ENCODE results near the gene GFOD1.
"Not testable (repeated sequence)": the region's sequence is repeated elsewhere in the genome, so short reads cannot be mapped to it uniquely, and the experiment has no call there.

GFOD1 gene

GRCh38 chr6:13395272-13396237 lies 91.8 kb downstream of the GFOD1 start:
- no peak overlapping the region for H3K4me3 ChIP-seq
- peak overlapping the region in 3 of 21 experiments; percentile 9 to 39 (median 37) for H3K27ac ChIP-seq

- Histone ChIP-seq H3K27ac (no peak overlapping the region), H3K4me3 (no peak overlapping the region)
Measured at GRCh38 chr6:13392462-13392861, 94.9 kb downstream of the GFOD1 start.

- no peak overlapping the region for H3K27ac ChIP-seq
- H3K4me3 ChIP-seq: no peak overlapping the region
Measured at GRCh38 chr6:13391537-13391936, 95.9 kb downstream of the GFOD1 start.

- H3K4me3 ChIP-seq: no peak overlapping the region
- no peak overlapping the region for H3K27ac ChIP-seq
Measured at GRCh38 chr6:13390658-13391057, 96.7 kb downstream of the GFOD1 start.

DNA sequence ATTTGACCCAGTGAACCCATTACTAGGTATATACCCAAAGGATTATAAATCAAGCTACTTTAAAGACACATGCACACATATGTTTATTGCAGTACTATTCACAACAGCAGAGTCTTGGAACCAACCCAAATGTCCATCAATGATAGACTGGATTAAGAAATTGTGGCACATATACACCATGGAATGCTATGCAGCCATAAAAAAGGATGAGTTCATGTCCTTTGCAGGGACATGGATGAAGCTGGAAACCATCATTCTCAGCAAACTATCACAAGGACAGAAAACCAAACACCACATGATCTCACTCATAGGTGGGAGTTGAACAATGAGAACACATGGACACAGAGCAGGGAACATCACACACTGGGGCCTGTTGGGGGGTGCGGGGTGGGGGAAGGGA lies 98.2 kb downstream of the GFOD1 start:
- not testable (repeated sequence) for H3K4me3 ChIP-seq, H3K27ac ChIP-seq

DNA sequence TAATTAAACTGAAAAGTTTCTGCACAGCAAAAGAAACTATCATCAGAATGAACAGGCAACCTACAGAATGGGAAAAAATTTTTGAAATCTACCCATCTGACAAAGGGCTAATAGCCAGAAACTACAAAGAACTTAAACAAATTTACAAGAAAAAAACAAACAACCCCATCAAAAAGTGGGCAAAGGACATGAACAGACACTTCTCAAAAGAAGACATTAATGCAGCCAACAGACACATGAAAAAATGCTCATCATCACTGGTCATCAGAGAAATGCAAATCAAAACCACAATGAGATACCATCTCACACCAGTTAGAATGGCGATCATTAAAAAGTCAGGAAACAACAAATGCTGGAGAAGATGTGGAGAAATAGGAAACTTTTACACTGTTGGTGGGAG lies 98.6 kb downstream of the GFOD1 start:
- H3K4me3 ChIP-seq, H3K27ac ChIP-seq: not testable (repeated sequence)

GRCh38 chr6:13384966-13385365 lies 102.4 kb downstream of the GFOD1 start:
- no peak overlapping the region for H3K27ac ChIP-seq
- no peak overlapping the region for H3K4me3 ChIP-seq

- no peak overlapping the region for H3K27ac ChIP-seq
- no peak overlapping the region for H3K4me3 ChIP-seq
Measured at GRCh38 chr6:13384506-13384905, 102.9 kb downstream of the GFOD1 start.

DNA sequence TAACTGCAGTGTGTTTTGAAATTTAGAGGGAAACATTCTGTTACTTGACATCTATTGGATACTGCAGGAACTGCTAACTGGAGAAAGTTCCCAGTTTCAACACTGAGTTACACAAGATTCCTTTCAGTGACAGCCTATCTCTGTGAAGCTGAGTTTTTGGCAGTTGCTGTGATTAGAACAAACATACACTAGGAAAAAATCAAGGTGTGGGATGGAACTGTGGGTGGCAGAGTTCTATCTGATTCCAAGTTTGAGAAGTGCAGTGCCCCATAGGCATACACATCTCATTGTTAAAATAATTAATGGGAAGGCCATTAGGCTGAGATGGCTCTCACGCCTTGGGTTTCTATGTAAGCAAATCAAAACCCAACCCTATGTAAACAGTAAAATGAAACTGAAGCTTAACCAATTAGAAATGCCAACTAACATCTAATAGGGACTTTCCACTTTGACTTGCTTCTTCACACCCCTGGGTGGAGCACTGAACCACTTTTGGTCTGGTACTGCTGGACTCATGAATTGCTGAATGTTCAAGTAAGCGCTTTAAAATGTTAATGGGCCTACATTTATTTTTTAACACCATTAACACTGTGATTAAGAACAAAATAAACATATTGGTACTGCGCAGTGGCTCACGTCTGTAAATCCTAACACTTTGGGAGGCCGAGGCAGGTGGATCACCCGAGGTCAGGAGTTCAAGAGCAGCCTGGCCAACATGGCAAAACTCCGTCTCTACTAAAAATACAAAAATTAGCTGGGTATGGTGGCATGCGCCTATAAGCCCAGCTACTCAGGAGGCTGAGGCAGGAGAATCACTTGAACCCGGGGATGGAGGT lies 103.9 kb downstream of the GFOD1 start:
- Histone ChIP-seq H3K4me3 (no peak overlapping the region), H3K27ac (peak overlapping the region in 6 of 21 experiments; percentile 8 to 69 (median 36))

DNA sequence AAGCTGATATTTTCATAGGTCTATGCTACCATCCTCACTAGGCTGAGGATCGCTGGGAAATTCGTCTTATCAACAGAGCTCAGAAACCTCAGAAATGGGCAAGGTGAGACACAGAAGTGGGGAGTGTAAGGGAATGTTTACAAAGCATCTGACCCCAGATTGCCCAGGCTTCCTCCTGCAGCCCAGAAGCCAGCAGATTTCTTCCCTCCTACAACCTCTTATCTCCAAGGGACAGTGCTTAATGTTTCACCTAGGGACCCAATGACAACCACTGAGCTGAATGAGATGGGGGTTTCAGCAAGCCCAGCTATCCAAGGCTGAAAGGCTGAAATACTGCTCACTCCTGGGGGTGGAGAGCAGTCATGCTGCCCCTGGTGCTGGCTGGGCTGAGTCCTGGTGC lies 106.6 kb downstream of the GFOD1 start:
- H3K4me3 ChIP-seq: no peak overlapping the region
- H3K27ac ChIP-seq: peak overlapping the region in 1 of 21 experiments; percentile 55

- Histone ChIP-seq H3K4me3 (no peak overlapping the region), H3K27ac (peak overlapping the region in 2 of 21 experiments; percentile 6 to 57)
Measured at GRCh38 chr6:13378669-13379590, 108.5 kb downstream of the GFOD1 start.

DNA sequence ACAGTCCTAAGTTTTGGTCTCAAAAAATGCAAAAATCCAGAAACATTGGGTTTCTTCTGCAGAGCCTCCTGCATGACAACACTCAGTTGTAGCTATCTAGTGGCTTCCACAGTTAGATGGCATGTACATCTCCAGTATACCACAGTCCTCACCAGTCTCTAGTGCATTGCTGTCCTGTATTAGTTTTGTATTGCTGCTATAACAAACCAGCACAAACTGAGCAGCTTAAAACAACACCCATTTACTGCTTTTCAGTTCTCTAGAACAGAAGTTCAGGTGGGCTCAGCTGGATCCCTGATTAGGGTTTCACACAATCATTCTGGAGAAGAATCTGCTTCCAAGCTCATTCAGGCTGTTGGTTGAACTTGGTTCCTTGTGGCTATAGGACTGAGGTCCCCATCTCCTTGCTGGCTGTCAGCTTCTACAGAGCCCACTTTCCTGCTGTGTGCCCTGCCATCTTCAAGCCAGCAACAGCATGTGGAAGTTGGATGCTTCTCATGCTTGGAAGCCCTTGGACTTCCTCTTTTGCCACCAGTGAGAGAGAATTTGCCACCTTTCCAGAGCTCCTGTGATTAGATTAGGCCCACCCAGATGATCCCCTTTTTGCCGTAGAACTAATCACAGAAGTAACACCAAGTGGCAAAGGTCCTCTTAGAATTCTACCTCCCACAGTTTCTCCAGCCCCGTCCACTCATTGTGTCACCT lies 110.2 kb downstream of the GFOD1 start:
- Histone ChIP-seq H3K4me3 (no peak overlapping the region), H3K27ac (no peak overlapping the region)

GRCh38 chr6:13375360-13375878 lies 112.0 kb downstream of the GFOD1 start:
- no peak overlapping the region for H3K4me3 ChIP-seq
- H3K27ac ChIP-seq: no peak overlapping the region

GRCh38 chr6:13373919-13374318 lies 113.5 kb downstream of the GFOD1 start:
- Histone ChIP-seq H3K27ac (no peak overlapping the region), H3K4me3 (no peak overlapping the region)

DNA sequence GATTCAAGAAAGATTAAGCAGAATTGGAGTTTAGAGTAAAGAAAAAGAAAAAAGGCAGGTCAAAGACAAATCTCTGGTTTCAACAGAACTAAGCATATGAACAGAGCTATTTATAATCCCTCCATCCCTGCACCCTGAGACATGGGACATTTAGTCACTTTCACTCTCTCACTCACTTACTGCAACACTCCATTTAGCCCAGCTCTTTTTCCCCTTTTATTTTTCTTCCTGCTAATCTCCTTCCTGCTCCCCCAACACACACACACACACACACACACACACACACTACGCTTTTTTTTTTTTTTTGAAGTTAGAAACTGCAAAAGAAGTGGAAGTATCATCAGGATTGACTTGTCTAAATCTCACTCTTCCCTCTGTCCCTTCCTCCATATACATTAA lies 113.9 kb downstream of the GFOD1 start:
- no peak overlapping the region for H3K4me3 ChIP-seq
- no peak overlapping the region for H3K27ac ChIP-seq

DNA sequence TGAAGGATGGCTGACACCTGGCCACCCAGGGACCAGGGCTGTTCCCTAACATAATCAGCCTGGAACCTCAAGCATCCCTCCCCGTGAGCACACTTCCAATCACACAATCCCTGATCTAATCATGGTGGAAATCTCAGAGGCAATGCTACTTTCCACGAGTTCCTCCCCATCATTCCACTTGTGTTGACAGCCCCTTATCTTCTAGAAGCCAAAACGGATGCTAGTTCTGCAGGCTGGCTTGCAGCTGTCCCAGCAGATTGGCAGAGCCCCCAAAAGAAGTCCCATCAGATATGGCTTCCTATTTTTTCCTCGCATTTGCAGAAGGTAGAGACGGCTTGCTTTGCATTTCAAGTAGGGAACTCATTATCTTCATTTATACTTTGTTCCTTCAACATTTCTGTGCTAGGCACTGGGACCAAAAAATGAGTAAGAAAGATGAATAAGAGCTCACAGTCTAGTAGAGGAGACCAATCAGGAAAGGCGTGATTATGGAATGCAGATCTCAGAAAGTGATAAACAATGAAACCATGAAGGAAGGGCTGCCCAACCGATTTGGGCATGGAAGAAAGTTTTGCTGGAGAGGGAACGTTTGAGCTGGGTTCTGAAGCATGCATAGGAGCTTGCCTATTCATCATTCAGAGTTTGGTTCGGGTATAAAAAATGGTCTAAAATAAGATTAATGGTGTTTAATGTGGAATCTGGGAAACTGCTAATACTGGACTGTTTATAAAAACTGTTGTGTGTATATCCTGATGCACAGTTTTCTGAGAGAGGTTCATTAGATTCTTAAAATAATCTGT lies 114.5 kb downstream of the GFOD1 start:
- no peak overlapping the region for H3K4me3 ChIP-seq
- no peak overlapping the region for H3K27ac ChIP-seq

- Histone ChIP-seq H3K27ac (peak overlapping the region in 1 of 21 experiments; percentile 13), H3K4me3 (no peak overlapping the region)
Measured at GRCh38 chr6:13372076-13372475, 115.3 kb downstream of the GFOD1 start.

All from skin epidermis (tissue), 12 donors.